ENCODE results near the gene CCDC181. TPM values are rescaled to one million over a fixed set of nuclear protein-coding genes. Genes with fewer than 3 reads are reported as not detected.

CCDC181 gene
- total RNA-seq, 1 donor, result 1.4 TPM

DNA sequence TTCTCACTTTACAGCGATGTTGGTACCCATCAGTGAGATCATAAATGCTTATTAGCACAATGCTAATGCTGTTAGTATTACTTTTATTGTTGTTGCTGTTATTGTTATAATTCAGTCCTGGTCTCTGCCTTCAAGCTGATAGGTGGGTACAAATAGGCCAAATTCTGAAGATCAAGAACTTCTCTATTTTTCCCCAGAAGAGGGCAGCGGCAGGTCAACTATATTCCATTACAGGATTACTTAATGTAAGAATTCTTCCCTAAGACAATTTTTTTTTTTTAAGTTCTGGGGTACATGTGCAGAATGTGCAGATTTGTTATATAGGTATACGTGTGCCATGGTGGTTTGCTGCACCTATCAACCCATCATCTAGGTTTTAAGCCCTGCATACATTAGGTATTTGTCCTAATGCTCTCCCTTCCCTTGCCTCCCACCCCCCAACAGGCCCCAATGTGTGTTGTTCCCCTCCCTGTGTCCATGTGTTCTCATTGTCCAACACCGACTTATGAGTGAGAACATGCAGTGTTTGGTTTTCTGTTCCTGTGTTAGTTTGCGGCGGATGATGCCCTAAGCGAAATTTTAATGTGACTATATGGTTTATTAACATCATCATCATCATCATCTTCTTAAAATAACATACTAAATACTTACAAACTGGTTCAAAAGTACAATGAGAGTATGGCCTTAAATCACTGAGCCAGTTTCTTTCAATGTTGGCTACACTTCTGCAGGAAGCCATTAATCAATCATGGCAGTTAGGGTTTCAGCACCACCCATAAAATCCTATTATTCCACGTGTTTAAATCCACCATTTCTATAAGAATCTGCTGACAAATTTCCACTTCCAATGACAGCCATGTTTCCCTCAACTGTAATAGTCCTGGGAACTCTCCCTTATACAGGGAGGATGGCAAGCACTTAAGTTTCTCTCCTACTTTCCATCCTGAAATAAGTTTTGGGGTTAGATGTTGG is 39.3 kb upstream of the CCDC181 start:
- TF ChIP-seq, protein P1, sequence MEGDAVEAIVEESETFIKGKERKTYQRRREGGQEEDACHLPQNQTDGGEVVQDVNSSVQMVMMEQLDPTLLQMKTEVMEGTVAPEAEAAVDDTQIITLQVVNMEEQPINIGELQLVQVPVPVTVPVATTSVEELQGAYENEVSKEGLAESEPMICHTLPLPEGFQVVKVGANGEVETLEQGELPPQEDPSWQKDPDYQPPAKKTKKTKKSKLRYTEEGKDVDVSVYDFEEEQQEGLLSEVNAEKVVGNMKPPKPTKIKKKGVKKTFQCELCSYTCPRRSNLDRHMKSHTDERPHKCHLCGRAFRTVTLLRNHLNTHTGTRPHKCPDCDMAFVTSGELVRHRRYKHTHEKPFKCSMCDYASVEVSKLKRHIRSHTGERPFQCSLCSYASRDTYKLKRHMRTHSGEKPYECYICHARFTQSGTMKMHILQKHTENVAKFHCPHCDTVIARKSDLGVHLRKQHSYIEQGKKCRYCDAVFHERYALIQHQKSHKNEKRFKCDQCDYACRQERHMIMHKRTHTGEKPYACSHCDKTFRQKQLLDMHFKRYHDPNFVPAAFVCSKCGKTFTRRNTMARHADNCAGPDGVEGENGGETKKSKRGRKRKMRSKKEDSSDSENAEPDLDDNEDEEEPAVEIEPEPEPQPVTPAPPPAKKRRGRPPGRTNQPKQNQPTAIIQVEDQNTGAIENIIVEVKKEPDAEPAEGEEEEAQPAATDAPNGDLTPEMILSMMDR (IDR thresholded peaks at IDR 0.05; ENCODE audit: insufficient read depth, low read length), result peak; percentile 34
- H3K4me3 ChIP-seq (ENCODE audit: low read depth, low read length), result no peak overlapping the region
- peak; percentile 69 for DNase-seq (ENCODE audit: low read depth)

DNA sequence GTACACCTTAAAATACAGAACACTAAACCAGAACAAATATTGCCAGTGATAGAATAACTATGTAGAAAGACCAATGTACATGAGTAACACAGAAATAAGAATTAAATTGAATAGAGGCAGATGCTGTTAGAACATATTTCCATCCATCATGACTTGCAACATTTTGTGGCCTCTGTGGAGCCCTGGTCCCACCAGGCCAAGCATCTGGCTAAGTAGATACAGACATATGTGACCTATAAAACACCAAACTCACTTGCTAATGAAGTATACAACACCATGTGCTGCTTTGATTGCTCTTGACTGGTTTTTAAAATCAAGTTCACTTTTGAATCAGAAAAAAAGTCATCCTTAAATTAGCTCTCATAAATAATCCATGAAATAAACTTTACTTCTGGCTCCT is 38.0 kb upstream of the CCDC181 start:
- H3K4me3 ChIP-seq (ENCODE audit: low read depth, low read length), result no peak overlapping the region
- TF ChIP-seq, protein P1 (IDR thresholded peaks at IDR 0.05; ENCODE audit: insufficient read depth, low read length), result no peak
- DNase-seq (ENCODE audit: low read depth), result no peak

DNA sequence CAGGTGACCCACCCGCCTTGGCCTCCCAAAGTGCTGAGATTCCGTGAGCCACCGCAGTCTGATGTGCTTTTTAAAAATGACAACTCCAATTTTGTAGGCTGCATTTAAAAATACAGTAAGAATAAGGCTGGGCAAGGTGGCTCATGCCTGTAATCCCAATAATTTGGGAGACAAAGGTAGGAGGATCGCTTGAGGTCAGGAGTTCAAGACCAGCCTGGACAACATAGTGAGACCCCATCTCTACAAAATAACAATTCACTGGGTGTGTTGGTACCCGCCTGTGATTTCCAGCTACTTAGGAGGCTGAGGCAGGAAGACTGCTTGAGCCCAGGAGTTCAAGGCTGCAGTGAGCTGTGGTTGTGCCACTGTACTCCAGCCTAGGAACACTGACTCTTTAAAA is 35.1 kb upstream of the CCDC181 start:
- no peak overlapping the region for H3K4me3 ChIP-seq (ENCODE audit: low read depth, low read length)
- no peak for DNase-seq (ENCODE audit: low read depth)
- TF ChIP-seq, protein P1 (IDR thresholded peaks at IDR 0.05; ENCODE audit: insufficient read depth, low read length), result no peak

DNA sequence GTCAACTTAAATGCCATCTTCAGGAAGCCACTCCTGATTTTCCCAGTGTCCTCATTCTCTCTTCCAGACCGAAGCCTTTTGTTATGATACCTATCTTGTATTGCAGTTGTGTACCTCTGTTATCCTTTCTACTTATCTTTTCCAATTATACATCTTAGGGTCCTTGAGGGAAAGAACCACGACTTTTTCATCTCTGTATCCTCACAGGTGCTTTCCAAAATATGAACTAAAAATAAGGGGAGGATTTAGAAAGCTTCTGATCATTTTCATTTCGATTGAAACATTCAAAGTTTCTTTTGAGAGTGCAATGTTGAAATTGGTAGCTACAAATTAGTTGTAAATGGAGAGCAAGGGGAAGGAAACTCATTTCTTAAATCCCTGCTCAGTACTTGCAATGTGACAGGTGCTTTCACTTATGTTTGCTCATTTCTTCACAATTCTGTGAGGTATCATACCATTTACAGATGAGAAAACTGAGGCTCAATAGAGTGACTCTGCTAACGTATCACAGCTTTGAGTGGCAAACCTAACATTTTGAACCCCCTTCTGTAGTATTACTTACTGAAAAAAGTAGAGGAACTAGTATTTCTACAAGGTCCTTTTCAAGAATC is 34.2 kb upstream of the CCDC181 start:
- H3K4me3 ChIP-seq (ENCODE audit: low read depth, low read length), result no peak overlapping the region
- TF ChIP-seq, protein P1 (IDR thresholded peaks at IDR 0.05; ENCODE audit: insufficient read depth, low read length), result no peak
- DNase-seq (ENCODE audit: low read depth), result no peak

DNA sequence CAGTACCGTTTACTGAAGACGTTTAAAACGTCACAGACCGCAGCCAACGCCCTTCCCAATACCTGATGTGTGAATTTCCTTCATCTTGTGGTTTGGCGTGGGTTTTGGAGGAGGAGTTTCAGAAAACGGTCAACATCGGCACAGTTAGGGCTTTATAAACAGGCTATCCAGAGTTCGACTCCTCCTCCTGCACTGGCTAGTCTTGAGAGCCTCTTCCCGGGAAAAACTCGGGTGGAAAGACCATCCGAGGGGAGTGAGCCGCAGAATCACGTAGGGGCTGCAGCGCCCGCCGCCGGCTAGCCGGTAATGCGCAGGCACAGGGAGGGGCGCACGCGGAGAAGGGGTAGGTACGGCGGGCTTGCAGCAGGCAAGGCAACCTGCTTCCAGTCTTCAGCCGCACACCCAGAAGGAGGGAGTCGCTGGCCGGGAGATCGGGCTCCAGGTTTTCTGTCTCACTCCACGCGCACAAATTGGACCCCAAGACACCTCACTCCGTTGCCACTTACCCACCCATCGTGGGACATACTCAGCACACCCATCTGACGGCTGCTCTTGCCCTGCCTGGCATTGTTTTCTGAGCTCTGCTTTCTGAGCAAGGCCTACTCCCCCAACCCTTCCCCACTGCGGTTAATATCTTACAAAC is 33.0 kb upstream of the CCDC181 start:
- TF ChIP-seq, protein P1 (IDR thresholded peaks at IDR 0.05; ENCODE audit: insufficient read depth, low read length), result no peak
- no peak overlapping the region for H3K4me3 ChIP-seq (ENCODE audit: low read depth, low read length)
- peak; percentile 28 for DNase-seq (ENCODE audit: low read depth)

DNA sequence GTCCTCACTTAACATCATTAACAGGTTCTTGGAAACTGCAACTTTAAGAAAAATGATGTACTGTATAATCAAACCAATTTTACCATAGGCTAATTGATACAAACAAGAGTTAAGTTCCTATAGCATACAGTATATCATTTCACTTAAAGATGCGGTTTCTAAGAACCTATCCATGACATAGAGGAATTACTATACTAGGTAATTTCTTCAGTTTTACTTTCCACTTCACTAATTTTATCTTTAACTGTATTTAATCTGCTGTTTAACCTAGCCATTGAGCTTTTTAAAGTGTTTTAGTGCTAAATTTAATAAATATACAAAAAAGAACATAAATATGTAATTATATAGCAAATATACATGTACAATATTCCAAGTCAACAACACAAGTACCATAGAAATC is 30.2 kb upstream of the CCDC181 start:
- DNase-seq (ENCODE audit: low read depth), result no peak
- TF ChIP-seq, protein P1 (IDR thresholded peaks at IDR 0.05; ENCODE audit: insufficient read depth, low read length), result no peak
- no peak overlapping the region for H3K4me3 ChIP-seq (ENCODE audit: low read depth, low read length)
